ENCODE data around the gene KITLG.

The KITLG gene

GRCh38 chr12:88496429-88496828 is 83.8 kb downstream of the KITLG start:
- Histone ChIP-seq H3K27me3 (ENCODE audit: insufficient read depth, poor library complexity, severe bottlenecking) (no peaks in the 10 kb centered on the region), H3K4me3 (replicated peaks; ENCODE audit: insufficient read depth, low read length) (no peak overlapping the region), H3K27ac (replicated peaks) (no peak overlapping the region)
- no peak for TF ChIP-seq GABPA (IDR thresholded peaks at IDR 0.05; ENCODE audit: low read depth)
- TF ChIP-seq POLR2AphosphoS5 (IDR thresholded peaks at IDR 0.05; ENCODE audit: low read depth): no peak
- no peak for TF ChIP-seq REST (IDR thresholded peaks at IDR 0.05; ENCODE audit: insufficient replicate concordance, low read depth)
- TF ChIP-seq SPI1 (IDR thresholded peaks at IDR 0.05; ENCODE audit: borderline replicate concordance, low read depth): no peak
- TF ChIP-seq CTCF (IDR thresholded peaks at IDR 0.05; ENCODE audit: insufficient read depth, low read length): no peak
- DNase-seq (ENCODE audit: low read depth in 1 of 2, low spot score in 1 of 2): no peak

- H3K4me3 ChIP-seq (replicated peaks; ENCODE audit: insufficient read depth, low read length): no peak overlapping the region
- no peaks in the 10 kb centered on the region for H3K27me3 ChIP-seq (ENCODE audit: insufficient read depth, poor library complexity, severe bottlenecking)
- DNase-seq (ENCODE audit: low read depth in 1 of 2, low spot score in 1 of 2): no peak
These were observed 85.2 kb downstream of the KITLG start for GRCh38 chr12:88495031-88495430.

GRCh38 chr12:88494520-88494919 is 85.8 kb downstream of the KITLG start:
- DNase-seq (ENCODE audit: low read depth in 1 of 2, low spot score in 1 of 2): no peak
- Histone ChIP-seq H3K4me3 (replicated peaks; ENCODE audit: insufficient read depth, low read length) (no peak overlapping the region), H3K27me3 (ENCODE audit: insufficient read depth, poor library complexity, severe bottlenecking) (no peaks in the 10 kb centered on the region), H3K27ac (replicated peaks) (no peak overlapping the region)
- no peak for TF ChIP-seq GABPA (IDR thresholded peaks at IDR 0.05; ENCODE audit: low read depth)
- TF ChIP-seq POLR2AphosphoS5 (IDR thresholded peaks at IDR 0.05; ENCODE audit: low read depth): no peak
- TF ChIP-seq REST (IDR thresholded peaks at IDR 0.05; ENCODE audit: insufficient replicate concordance, low read depth): no peak
- TF ChIP-seq SPI1 (IDR thresholded peaks at IDR 0.05; ENCODE audit: borderline replicate concordance, low read depth): no peak

More at GRCh38 chr12:88495031-88495430, 85.2 kb downstream of the KITLG start:
- TF ChIP-seq CTCF (IDR thresholded peaks at IDR 0.05; ENCODE audit: insufficient read depth, low read length) (no peak), REST (IDR thresholded peaks at IDR 0.05; ENCODE audit: insufficient replicate concordance, low read depth) (no peak), GABPA (IDR thresholded peaks at IDR 0.05; ENCODE audit: low read depth) (no peak), SPI1 (IDR thresholded peaks at IDR 0.05; ENCODE audit: borderline replicate concordance, low read depth) (no peak), POLR2AphosphoS5 (IDR thresholded peaks at IDR 0.05; ENCODE audit: low read depth) (no peak)
- H3K27ac ChIP-seq (replicated peaks): no peak overlapping the region
